Retina (tissue), 1 donor: ENCODE data around the gene JAG2.

Experiments
- DNase-seq: peaks from one replicate; pipeline ENCODE4 v3.0.0-alpha.2; 2016

JAG2 gene

GRCh38 chr14:105149146-105149781 is 19.3 kb downstream of the JAG2 start:
- no peak for DNase-seq

- DNase-seq = no peak
These were observed 19.9 kb downstream of the JAG2 start for GRCh38 chr14:105148604-105149145.

- DNase-seq = no peak
These were observed 20.6 kb downstream of the JAG2 start for GRCh38 chr14:105147671-105148603.

GRCh38 chr14:105146976-105147635 is 21.5 kb downstream of the JAG2 start:
- no peak for DNase-seq

- no peak for DNase-seq
These were observed 22.2 kb downstream of the JAG2 start for GRCh38 chr14:105146181-105146975.

GRCh38 chr14:105145381-105146180 is 23.0 kb downstream of the JAG2 start:
- no peak for DNase-seq

- no peak for DNase-seq
These were observed 23.8 kb downstream of the JAG2 start for GRCh38 chr14:105144666-105145380.

GRCh38 chr14:105144026-105144665 is 24.4 kb downstream of the JAG2 start:
- no peak for DNase-seq

- DNase-seq = no peak
These were observed 25.0 kb downstream of the JAG2 start for GRCh38 chr14:105143451-105144025.

- no peak for DNase-seq
These were observed 25.7 kb downstream of the JAG2 start for GRCh38 chr14:105142651-105143450.

GRCh38 chr14:105141486-105142281 is 26.9 kb downstream of the JAG2 start:
- no peak for DNase-seq

- no peak for DNase-seq
These were observed 27.6 kb downstream of the JAG2 start for GRCh38 chr14:105141026-105141425.

- no peak for DNase-seq
These were observed 28.0 kb downstream of the JAG2 start for GRCh38 chr14:105140581-105140980.

GRCh38 chr14:105139831-105140239 is 28.7 kb downstream of the JAG2 start:
- no peak for DNase-seq

GRCh38 chr14:105139212-105139825 is 29.3 kb downstream of the JAG2 start:
- no peak for DNase-seq

- no peak for DNase-seq
These were observed 29.9 kb downstream of the JAG2 start for GRCh38 chr14:105138551-105139111.

GRCh38 chr14:105138021-105138541 is 30.5 kb downstream of the JAG2 start:
- no peak for DNase-seq
